GM12873 (cell line): ENCODE results near the gene RPS6KC1.
A peak's percentile ranks its signal among the peaks of the same experiment; 100 is the strongest.

Experiments
- TF ChIP-seq, protein P1 (sequence below): IDR thresholded peaks from 2 replicates; pipeline ENCODE4 v1.5.1; 2012; ENCODE audit warnings: low read depth, mild to moderate bottlenecking, moderate library complexity, low read length, control low read depth; ENCODE audit not compliant: insufficient read depth; ENCODE audit errors: missing control alignments

Gene RPS6KC1

DNA sequence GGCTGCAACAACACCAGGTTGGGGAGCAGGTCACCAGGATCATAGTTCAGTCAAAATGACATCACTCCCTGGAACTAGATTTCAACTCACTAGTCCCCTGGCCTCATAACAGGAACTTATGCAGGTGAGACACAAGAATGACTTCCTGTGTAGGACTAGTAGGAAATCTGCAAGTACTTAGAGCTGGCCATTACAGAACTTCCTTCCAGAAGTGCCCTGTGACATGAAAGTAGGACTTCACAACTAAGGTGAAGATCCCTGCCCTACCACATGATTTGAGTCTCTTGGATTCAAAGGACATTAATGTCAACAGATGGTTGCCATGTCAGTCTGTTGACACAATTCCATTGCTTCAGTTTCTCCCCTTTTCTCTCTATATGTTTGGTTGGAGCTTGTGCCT, 223.1 kb downstream of the RPS6KC1 start:
- TF ChIP-seq, protein P1, sequence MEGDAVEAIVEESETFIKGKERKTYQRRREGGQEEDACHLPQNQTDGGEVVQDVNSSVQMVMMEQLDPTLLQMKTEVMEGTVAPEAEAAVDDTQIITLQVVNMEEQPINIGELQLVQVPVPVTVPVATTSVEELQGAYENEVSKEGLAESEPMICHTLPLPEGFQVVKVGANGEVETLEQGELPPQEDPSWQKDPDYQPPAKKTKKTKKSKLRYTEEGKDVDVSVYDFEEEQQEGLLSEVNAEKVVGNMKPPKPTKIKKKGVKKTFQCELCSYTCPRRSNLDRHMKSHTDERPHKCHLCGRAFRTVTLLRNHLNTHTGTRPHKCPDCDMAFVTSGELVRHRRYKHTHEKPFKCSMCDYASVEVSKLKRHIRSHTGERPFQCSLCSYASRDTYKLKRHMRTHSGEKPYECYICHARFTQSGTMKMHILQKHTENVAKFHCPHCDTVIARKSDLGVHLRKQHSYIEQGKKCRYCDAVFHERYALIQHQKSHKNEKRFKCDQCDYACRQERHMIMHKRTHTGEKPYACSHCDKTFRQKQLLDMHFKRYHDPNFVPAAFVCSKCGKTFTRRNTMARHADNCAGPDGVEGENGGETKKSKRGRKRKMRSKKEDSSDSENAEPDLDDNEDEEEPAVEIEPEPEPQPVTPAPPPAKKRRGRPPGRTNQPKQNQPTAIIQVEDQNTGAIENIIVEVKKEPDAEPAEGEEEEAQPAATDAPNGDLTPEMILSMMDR, result no peak

DNA sequence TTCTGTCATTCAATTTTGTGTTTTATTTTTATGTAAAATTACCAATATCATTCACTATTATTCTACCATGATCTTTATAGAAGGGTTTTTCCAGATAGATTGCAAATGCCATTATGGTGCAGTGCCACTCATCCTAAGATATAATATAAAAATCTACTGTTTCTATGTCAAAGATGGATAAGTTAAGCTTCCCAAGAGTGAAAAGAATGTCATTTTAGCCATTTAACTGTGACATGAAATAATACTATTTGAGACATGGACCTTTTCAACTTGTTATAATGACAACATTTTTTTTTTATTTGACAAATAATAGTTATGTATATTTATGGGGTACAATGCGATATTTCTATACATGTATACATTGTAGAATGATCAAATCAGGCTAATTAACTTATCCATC, 224.3 kb downstream of the RPS6KC1 start:
- TF ChIP-seq, protein P1, result no peak

DNA sequence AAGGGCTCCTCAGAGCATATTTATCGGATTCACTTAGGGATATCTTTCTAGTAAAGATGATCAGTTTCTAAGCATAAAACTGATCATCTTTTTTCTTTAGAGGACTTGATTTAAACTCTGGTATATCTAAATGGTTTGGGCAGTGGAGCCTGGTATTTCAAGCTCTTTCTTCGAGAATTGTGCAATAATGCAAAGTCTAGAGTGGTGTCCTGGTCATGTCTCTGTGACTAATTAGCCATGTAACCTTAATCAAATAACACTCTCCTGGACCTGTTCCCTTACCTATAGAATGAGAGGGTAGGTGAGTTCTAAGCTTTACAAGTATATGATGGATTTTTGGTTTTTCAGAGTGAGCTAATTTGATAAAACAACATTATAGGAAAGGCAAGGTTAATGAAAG, 225.2 kb downstream of the RPS6KC1 start:
- TF ChIP-seq, protein P1, result no peak

DNA sequence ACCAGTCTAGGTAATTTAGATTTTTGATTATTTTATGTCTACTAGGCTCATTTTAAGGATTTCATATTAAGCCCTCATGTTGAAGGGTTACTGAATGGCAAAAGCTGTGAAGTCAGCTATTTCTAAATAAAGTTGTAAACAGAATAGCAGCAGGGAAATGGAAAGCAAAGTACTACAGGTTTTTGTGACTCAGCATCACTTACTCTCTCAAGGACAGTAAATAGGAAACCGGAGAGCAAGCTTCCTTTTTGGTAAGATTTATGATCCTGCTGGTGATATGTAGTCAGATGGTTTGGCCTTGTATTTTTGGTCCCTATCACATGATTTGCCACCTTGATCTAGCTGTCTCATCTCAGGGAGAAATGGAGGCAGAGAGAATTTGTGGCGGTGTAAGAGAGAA, 226.0 kb downstream of the RPS6KC1 start:
- TF ChIP-seq, protein P1, result no peak

DNA sequence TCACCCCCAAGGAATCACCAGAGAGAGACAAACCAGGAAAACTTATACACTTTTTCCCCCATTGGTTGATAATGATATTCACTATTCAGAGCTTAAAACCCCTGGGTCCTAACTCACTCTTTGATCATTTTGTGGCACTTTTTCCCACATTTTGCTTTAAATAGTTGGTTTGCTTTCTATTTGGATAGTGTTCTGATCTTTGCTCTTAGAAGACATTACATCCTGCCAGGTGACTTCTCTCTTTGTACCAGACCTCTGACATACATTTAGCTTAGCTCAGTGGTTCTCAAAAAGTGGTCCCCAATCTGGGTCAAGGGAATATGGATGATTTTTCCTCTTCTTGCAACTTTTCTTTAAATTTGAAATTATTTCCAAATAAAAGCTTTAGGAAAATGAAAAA, 228.4 kb downstream of the RPS6KC1 start:
- TF ChIP-seq, protein P1, result no peak

GRCh38 chr1:213281640-213282301, 230.7 kb downstream of the RPS6KC1 start:
- TF ChIP-seq, protein P1, result no peak

GRCh38 chr1:213284626-213285025, 233.6 kb downstream of the RPS6KC1 start:
- TF ChIP-seq, protein P1, result no peak

DNA sequence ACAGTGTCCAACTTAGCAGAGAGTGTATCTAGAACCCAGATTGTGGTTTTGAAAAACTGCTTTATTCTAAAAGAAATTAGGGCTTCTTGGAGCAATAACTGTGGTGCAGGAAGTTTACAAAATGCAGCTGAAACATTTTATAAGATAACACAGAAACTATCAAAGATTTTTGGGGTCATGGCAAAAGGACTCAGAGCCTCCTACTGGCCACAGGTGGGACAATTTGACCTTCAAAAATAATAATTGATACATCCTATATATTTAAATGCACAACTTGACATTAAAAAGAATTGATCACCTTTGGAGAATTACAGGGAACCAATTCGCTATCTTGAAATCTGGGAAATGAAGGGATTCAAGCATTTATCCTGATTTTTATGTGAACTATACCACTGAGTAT, 235.2 kb downstream of the RPS6KC1 start:
- TF ChIP-seq, protein P1, result peak; percentile 38
